ENCODE measurements around the gene AP1M2. TPM values are rescaled to one million over a fixed set of nuclear protein-coding genes. Genes with fewer than 3 reads are reported as not detected.
"Not testable (repeated sequence)": the region's sequence is repeated elsewhere in the genome, so short reads cannot be mapped to it uniquely, and the experiment has no call there.

The AP1M2 gene
- total and polyA plus RNA-seq, 5 experiments from 2014 or later = 0.25 TPM; not detected in 4

DNA sequence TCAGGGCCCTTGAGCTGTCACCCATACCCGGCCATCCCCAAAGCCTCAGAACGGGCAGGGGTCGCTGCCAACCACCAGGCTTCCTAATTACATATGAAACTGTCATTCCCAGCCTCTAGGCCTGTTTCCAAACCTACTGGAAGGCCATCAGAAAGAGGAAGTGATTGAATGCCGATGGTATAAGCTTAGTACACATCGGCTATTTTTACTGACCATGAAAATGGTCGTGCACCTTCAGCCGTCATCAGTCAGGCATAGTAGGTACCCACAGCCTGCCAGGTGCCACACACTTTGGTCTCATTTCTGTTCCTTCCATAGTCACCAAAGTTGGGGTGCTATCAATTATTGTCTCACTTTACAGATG is 31.5 kb downstream of the AP1M2 start:
- Mint-ChIP-seq H3K4me1 (peaks cover 18 to 66% (median 53%) of the 10 kb centered on the region in 4 donors), H3K36me3 (peaks cover 0 to 82% (median 5%) of the 10 kb centered on the region in 3 donors), H3K27me3 (no peaks in the 10 kb centered on the region), H3K4me3 (peak overlapping the region in 3 of 10 donors; percentile 38 to 59 (median 43)), H3K27ac (peak overlapping the region in 9 of 10 donors; percentile 35 to 95 (median 83)), H3K9me3 (no peaks in the 10 kb centered on the region)
- DNase-seq (no peak), ATAC-seq (no peak)
- POLR2A ChIA-PET = interaction anchor here (0.6 to 8.1 kb wide), 4 partner anchors 7 to 454 kb away, joined by 5 to 159 read pairs (median 33); partner anchors contain the start of genes ATG4D, CDKN2D and KRI1

DNA sequence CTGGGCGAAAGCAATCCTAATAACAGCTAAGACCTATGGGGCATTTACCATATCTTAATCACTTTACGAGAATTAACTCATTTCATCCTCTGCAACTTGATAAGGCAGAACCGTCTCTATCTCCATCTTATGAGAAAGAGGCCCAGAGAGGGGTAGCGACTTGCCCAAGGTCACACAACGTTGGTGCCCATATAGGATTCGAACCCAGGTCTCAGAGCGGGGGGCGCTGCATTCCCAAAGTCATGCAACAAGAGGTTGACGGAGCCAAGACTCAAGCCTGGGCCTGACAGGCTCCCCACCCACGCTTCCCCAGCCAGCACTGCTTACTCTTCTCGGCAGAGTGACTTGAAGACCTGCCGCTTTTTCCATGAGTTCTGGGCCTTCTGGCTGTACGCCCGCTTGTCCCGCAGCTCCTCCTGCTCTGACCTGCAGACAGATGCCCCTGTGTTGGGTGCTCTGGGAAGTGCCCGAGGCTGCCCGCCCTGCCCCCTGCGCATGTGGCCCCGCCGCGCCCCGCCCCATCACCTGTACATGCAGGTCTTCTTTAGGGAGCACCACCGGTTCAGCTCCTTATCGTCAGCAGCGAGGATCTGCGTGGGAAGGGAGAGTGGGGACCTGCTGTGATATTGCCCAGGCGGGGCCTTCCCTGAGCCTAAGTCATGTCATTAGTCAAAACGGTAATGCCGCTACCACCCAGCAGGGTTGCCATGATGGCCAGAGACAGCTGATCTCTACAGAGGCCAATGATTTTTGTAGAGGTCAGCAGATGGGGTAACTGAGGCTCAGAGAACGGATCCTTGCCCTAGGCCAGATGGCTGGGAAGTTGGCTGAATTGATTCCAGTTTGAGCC is 32.1 kb downstream of the AP1M2 start:
- peak overlapping the region; percentile 91 to 99 (median 95) for H3K27ac Mint-ChIP-seq
- H3K4me1 Mint-ChIP-seq = peaks cover 18 to 68% (median 54%) of the 10 kb centered on the region in 4 donors
- ATAC-seq (no peak), DNase-seq (no peak)
- peaks cover 0 to 2% (median 0%) of the 10 kb centered on the region in 9 donors for H3K9me3 Mint-ChIP-seq
- POLR2A ChIA-PET = interaction anchor here (0.5 to 8.1 kb wide), 7 partner anchors 8 to 425 kb away, joined by 3 to 159 read pairs (median 6); partner anchors contain the start of genes ATG4D, CDKN2D and KRI1
- H3K4me3 Mint-ChIP-seq = peak overlapping the region in 8 of 10 donors; percentile 73 to 89 (median 80)
- no peaks in the 10 kb centered on the region for H3K27me3 Mint-ChIP-seq
- peaks cover 0 to 82% (median 2%) of the 10 kb centered on the region in 3 donors for H3K36me3 Mint-ChIP-seq

DNA sequence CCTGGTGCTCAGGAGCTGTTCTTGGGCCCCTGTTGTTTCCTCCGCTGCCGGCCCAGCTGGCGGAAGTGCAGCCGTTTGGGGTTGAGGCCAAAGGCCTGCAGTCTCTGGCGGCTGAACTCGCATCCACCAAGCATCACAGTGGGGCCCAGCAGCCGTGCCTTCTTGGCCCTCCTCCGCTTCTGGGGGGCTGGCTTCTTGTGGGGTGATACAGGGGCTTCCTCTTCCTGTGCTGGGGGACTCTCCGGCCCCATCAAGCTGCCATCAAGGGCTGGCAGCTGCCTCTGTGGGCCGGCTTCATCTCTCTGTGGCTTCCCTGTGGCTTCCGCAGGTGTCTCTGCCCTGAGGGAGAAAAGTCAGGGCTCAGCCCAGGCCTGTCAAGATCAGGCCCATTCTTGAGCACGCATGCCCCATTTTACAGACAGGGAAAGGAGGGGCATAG is 33.1 kb downstream of the AP1M2 start:
- peaks cover 0 to 81% (median 6%) of the 10 kb centered on the region in 3 donors for H3K36me3 Mint-ChIP-seq
- peak overlapping the region; percentile 91 to 99 (median 95) for H3K27ac Mint-ChIP-seq
- POLR2A ChIA-PET = interaction anchor here (0.8 to 8.1 kb wide), 7 partner anchors 9 to 147 kb away, joined by 3 to 159 read pairs (median 9); partner anchors contain the start of genes ATG4D, CDKN2D, KRI1 and QTRT1
- H3K4me1 Mint-ChIP-seq = peaks cover 18 to 70% (median 55%) of the 10 kb centered on the region in 4 donors
- H3K9me3 Mint-ChIP-seq = peaks cover 0 to 2% (median 0%) of the 10 kb centered on the region in 9 donors
- no peaks in the 10 kb centered on the region for H3K27me3 Mint-ChIP-seq
- peak overlapping the region; percentile 61 to 89 (median 80) for H3K4me3 Mint-ChIP-seq
- peak; percentile 90 to 92 for ATAC-seq
- DNase-seq = peak; percentile 44 to 88 (median 76)

DNA sequence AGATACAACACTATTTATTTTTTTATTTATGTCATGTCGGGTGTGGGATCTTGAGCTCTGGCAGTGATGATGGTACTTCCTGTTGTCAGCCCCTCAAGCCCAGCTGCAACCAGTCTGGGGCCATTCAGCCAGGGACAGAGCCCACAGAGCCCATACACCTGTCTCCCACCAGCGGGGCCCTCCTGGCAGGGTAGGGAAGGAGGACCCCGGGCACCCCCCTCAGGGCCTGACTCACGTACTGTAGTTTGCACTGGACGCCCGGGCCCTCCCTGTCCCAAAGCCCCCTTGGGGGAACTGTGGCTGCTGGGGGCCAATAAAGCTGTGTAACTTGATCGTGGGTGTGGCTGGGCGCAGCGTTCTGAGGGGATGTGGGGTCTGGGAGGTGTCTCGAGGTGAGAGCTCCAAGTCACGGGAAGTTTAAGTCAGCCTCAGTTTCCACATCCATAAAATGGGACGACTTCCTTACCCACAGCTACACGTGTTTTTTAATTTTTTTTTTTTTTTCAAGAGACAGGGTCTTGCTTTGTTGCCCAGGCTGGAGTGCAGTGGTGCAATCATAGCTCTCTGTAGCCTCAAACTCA is 33.9 kb downstream of the AP1M2 start:
- peak overlapping the region; percentile 61 to 89 (median 80) for H3K4me3 Mint-ChIP-seq
- peaks cover 0 to 78% (median 8%) of the 10 kb centered on the region in 3 donors for H3K36me3 Mint-ChIP-seq
- peaks cover 0 to 2% (median 0%) of the 10 kb centered on the region in 9 donors for H3K9me3 Mint-ChIP-seq
- H3K4me1 Mint-ChIP-seq = peaks cover 17 to 66% (median 54%) of the 10 kb centered on the region in 4 donors
- H3K27ac Mint-ChIP-seq = peak overlapping the region; percentile 91 to 99 (median 95)
- no peaks in the 10 kb centered on the region for H3K27me3 Mint-ChIP-seq
- POLR2A ChIA-PET = interaction anchor here (0.5 to 8.1 kb wide), 11 partner anchors 9 to 190 kb away, joined by 3 to 159 read pairs (median 5); partner anchors contain the start of genes ATG4D, CDKN2D, KRI1 and QTRT1
- peak in 4 of 10 donors; percentile 22 to 44 (median 28) for DNase-seq
- ATAC-seq = no peak

DNA sequence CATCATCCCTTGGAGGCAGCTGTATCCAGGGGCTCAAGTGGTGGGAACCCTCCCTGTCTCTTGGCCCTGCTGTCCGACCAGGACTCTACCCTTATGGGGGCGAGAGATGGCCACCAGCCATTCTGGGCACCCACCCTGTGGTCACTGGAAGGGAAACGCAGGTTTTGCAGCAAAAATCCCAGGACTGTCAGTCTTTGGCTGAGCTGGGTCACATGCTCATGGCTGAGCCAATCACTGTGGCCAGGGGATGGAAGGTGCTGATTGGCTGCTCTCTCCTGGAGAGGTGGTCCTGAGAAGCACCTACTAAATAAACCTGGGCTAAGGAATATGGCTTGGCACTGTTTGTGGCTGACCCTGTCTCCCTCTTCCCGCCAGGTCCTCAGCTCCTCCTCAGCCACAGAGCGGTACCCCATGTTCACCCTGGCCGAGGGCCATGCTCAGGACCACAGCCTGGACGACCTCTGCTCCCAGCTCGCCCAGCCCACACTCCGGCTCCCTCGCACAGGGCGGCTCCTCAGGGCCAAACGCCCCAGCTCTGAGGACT is 34.5 kb downstream of the AP1M2 start:
- ATAC-seq (no peak), DNase-seq (peak in 1 of 10 donors; percentile 27)
- H3K4me3 Mint-ChIP-seq = peak overlapping the region in 8 of 10 donors; percentile 20 to 89 (median 78)
- POLR2A ChIA-PET = interaction anchor here (0.5 to 8.1 kb wide), 11 partner anchors 8 to 191 kb away, joined by 3 to 159 read pairs (median 5); partner anchors contain the start of genes ATG4D, CDKN2D, KRI1 and QTRT1
- H3K36me3 Mint-ChIP-seq = peaks cover 0 to 74% (median 8%) of the 10 kb centered on the region in 3 donors
- peaks cover 0 to 2% (median 0%) of the 10 kb centered on the region in 9 donors for H3K9me3 Mint-ChIP-seq
- H3K27me3 Mint-ChIP-seq = no peaks in the 10 kb centered on the region
- H3K27ac Mint-ChIP-seq = peak overlapping the region; percentile 75 to 99 (median 92)
- peaks cover 15 to 63% (median 52%) of the 10 kb centered on the region in 4 donors for H3K4me1 Mint-ChIP-seq

DNA sequence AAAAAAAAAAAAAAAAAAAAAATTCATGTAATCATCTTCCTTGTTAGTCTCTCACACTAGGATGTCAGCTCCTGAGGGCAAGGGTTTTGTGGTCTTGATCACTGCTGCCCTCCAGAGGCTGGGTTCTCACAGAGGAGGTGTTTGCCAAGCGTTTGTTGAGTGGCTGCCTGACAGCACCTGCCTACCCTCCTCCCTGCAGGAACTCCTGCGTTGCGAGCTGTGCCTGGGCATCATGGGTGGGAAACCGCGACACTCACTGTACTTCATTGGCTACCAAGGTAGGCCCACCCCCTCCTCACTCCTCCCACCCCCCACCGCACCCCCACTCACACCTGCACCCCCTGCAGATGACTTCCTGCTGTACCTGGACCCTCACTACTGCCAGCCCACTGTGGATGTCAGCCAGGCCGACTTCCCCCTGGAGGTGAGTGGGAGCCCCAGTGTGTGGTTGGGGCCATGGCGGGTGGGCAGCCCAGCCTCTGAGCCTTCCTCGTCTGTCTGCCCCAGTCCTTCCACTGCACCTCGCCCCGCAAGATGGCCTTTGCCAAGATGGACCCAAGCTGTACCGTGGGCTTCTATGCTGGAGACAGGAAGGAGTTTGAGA is 35.3 kb downstream of the AP1M2 start:
- ATAC-seq = no peak
- POLR2A ChIA-PET = interaction anchor here (0.6 to 8.1 kb wide), 9 partner anchors 8 to 310 kb away, joined by 3 to 159 read pairs (median 5); partner anchors contain the start of genes ATG4D, CDKN2D and KRI1
- peaks cover 15 to 65% (median 53%) of the 10 kb centered on the region in 4 donors for H3K4me1 Mint-ChIP-seq

DNA sequence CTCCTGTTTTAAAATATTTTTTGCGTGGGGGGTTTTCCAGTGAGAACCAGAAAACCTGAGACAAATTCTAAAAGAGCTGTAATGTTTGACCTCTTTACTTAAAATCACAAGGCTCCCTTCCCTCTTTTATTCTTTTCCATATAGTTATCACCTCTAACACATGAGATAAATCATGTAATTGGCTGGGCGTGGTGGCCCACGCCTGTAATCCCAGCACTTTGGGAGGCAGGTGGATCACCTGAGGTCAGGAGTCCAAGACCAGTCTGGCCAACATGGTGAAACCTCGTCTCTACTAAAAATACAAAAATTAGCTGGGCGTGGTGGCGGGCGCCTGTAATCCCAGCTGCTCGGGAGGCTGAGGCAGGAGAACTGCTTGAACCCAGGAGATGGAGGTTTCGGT is 36.1 kb downstream of the AP1M2 start:
- peaks cover 15 to 62% (median 50%) of the 10 kb centered on the region in 4 donors for H3K4me1 Mint-ChIP-seq
- not testable (repeated sequence) for H3K27me3 Mint-ChIP-seq, ATAC-seq, H3K9me3 Mint-ChIP-seq, DNase-seq
- peak overlapping the region in 2 of 10 donors; percentile 26 to 49 for H3K4me3 Mint-ChIP-seq
- POLR2A ChIA-PET = interaction anchor here (1.1 to 8.1 kb wide), 4 partner anchors 10 to 73 kb away, joined by 3 to 159 read pairs (median 20); partner anchors contain the start of genes CDKN2D and KRI1
- H3K36me3 Mint-ChIP-seq = peaks cover 0 to 69% (median 8%) of the 10 kb centered on the region in 3 donors
- H3K27ac Mint-ChIP-seq = peak overlapping the region in 7 of 10 donors; percentile 41 to 95 (median 49)

More for the DNA sequence above, 35.3 kb downstream of the AP1M2 start:
- Mint-ChIP-seq H3K9me3 (peaks cover 0 to 2% (median 0%) of the 10 kb centered on the region in 9 donors), H3K4me3 (peak overlapping the region in 7 of 10 donors; percentile 19 to 73 (median 48)), H3K27me3 (no peaks in the 10 kb centered on the region), H3K27ac (peak overlapping the region in 9 of 10 donors; percentile 19 to 95 (median 79)), H3K36me3 (peaks cover 0 to 74% (median 8%) of the 10 kb centered on the region in 3 donors)
- peak in 2 of 10 donors; percentile 24 to 27 for DNase-seq

DNA sequence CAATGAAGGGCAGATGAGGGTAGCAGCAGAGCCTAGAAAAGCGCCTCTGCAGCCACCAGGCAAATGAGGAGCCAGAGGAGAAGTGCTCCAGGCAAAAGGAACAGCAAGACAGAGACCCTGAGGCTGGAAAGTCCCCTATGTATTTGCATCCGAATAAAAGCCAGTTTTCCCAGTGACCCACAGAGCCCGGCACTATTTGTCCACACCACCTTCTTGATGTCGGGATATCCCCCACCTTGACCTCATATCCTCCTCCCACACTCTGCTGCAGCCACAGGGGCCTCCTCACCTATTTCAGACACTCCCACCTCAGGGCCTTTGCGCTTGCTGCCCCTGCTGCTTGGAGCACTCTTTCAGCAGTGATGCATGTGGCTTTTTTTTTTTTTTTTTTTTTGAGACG is 36.8 kb downstream of the AP1M2 start:
- peaks cover 0 to 2% (median 0%) of the 10 kb centered on the region in 9 donors for H3K9me3 Mint-ChIP-seq
- H3K27me3 Mint-ChIP-seq = no peaks in the 10 kb centered on the region
- POLR2A ChIA-PET = interaction anchor here (5.1 to 8.1 kb wide), 2 partner anchors 12 to 19 kb away, joined by 35 to 159 read pairs; partner anchors contain the start of genes CDKN2D and KRI1
- H3K27ac Mint-ChIP-seq = peak overlapping the region in 6 of 10 donors; percentile 15 to 90 (median 40)
- H3K4me3 Mint-ChIP-seq = peak overlapping the region in 1 of 10 donors; percentile 10
- DNase-seq (no peak), ATAC-seq (no peak)
- H3K36me3 Mint-ChIP-seq = peaks cover 0 to 63% (median 8%) of the 10 kb centered on the region in 3 donors
- H3K4me1 Mint-ChIP-seq = peaks cover 13 to 59% (median 43%) of the 10 kb centered on the region in 4 donors

DNA sequence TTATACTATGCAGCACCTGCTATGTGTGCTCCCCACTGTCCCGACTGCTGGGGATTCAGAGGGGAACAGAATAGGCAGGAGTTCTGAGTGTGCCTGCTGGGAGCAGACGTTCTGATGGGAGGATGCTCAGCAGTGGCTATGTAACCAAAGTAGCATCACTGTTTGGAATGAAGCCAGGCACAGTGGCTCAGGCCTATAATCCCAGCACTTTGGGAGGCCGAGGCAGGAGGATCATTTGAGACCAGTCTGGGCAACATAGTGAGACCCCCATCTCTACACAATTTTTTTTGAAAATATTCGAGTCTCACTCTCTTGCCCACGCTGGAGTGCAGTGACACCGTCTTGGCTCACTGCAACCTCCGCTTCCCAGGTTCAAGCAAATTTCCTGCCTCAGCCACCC is 37.4 kb downstream of the AP1M2 start:
- POLR2A ChIA-PET = interaction anchor here (8.1 kb wide), 1 partner anchor 20 kb away, joined by 159 read pairs; the partner anchor contains the start of genes CDKN2D and KRI1
- ATAC-seq (no peak), DNase-seq (no peak)
- peaks cover 16 to 59% (median 43%) of the 10 kb centered on the region in 4 donors for H3K4me1 Mint-ChIP-seq
- no peaks in the 10 kb centered on the region for H3K27me3 Mint-ChIP-seq
- peaks cover 0 to 62% (median 8%) of the 10 kb centered on the region in 3 donors for H3K36me3 Mint-ChIP-seq
- no peak overlapping the region for H3K4me3 Mint-ChIP-seq
- H3K27ac Mint-ChIP-seq = peak overlapping the region in 2 of 10 donors; percentile 40 to 75
- H3K9me3 Mint-ChIP-seq = peaks cover 0 to 2% (median 0%) of the 10 kb centered on the region in 9 donors

DNA sequence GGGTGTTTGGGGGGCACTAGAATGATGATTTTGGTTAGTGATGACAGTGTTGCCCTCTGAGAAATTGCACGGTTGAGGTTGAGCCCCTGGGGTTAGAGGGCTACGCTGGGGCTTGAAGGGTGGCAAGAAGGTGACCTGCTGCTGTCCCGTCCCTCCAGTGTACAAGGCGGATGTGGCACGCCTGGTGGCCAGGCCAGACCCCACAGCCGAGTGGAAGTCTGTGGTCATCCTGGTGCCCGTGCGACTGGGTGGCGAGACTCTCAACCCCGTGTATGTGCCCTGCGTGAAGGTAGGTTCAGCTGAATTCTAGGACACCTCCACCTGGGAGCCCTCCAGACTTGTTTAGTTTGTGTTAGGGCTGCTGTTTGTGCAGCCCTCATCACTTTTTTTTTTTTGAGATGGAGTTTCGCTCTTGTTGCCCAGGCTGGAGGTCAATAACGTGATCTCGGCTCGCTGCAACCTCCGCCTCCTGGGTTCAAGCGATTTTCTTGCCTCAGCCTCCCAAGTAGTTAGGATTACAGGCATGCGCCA is 38.3 kb downstream of the AP1M2 start:
- no peak for ATAC-seq
- Mint-ChIP-seq H3K9me3 (peaks cover 0 to 2% (median 0%) of the 10 kb centered on the region in 9 donors), H3K36me3 (peaks cover 0 to 55% (median 8%) of the 10 kb centered on the region in 3 donors), H3K4me3 (peak overlapping the region in 1 of 10 donors; percentile 10), H3K27me3 (no peaks in the 10 kb centered on the region), H3K27ac (peak overlapping the region in 1 of 10 donors; percentile 4), H3K4me1 (peaks cover 11 to 55% (median 37%) of the 10 kb centered on the region in 4 donors)
- POLR2A ChIA-PET = interaction anchor here (1.4 to 8.1 kb wide), 2 partner anchors 13 to 21 kb away, joined by 7 to 159 read pairs; partner anchors contain the start of genes CDKN2D and KRI1
- no peak for DNase-seq

All from naive thymus-derived CD8-positive, alpha-beta T cell (primary cell).